ENCODE measurements around the gene MYOCD.
A peak's percentile ranks its signal among the peaks of the same experiment; 100 is the strongest.

The MYOCD gene

GRCh38 chr17:12743046-12743445 is 77.4 kb downstream of the MYOCD start:
- no peak for DNase-seq (ENCODE audit: extremely low spot score, insufficient read length, low read depth)
- no peak for FAIRE-seq

GRCh38 chr17:12744298-12744697 is 78.6 kb downstream of the MYOCD start:
- FAIRE-seq = no peak
- DNase-seq (ENCODE audit: extremely low spot score, insufficient read length, low read depth) = no peak

- no peak for FAIRE-seq
- DNase-seq (ENCODE audit: extremely low spot score, insufficient read length, low read depth) = no peak
Measured at GRCh38 chr17:12744786-12745185, 79.1 kb downstream of the MYOCD start.

GRCh38 chr17:12745486-12745885 is 79.8 kb downstream of the MYOCD start:
- DNase-seq (ENCODE audit: extremely low spot score, insufficient read length, low read depth) (no peak), FAIRE-seq (no peak)

GRCh38 chr17:12756786-12757185 is 91.1 kb downstream of the MYOCD start:
- no peak for DNase-seq (ENCODE audit: extremely low spot score, insufficient read length, low read depth)
- no peak for FAIRE-seq

- FAIRE-seq (no peak), DNase-seq (ENCODE audit: extremely low spot score, insufficient read length, low read depth) (no peak)
Measured at GRCh38 chr17:12759090-12759489, 93.4 kb downstream of the MYOCD start.

GRCh38 chr17:12765548-12765947 is 99.9 kb downstream of the MYOCD start:
- no peak for FAIRE-seq
- DNase-seq (ENCODE audit: extremely low spot score, insufficient read length, low read depth) = no peak

GRCh38 chr17:12768255-12768654 is 102.6 kb downstream of the MYOCD start:
- FAIRE-seq (no peak), DNase-seq (ENCODE audit: extremely low spot score, insufficient read length, low read depth) (no peak)

- DNase-seq (ENCODE audit: extremely low spot score, insufficient read length, low read depth) (no peak), FAIRE-seq (no peak)
Measured at GRCh38 chr17:12769981-12770380, 104.3 kb downstream of the MYOCD start.

- DNase-seq (ENCODE audit: extremely low spot score, insufficient read length, low read depth) (no peak), FAIRE-seq (no peak)
Measured at GRCh38 chr17:12773153-12773552, 107.5 kb downstream of the MYOCD start.

GRCh38 chr17:12789075-12789480 is 123.4 kb downstream of the MYOCD start:
- DNase-seq (ENCODE audit: extremely low spot score, insufficient read length, low read depth) (peak; percentile 36), FAIRE-seq (peak; percentile 58)

- no peak for FAIRE-seq
- no peak for DNase-seq (ENCODE audit: extremely low spot score, insufficient read length, low read depth)
Measured at GRCh38 chr17:12789481-12790248, 124.0 kb downstream of the MYOCD start, which contains the start of gene ARHGAP44. Gene ARHGAP44 (plus strand): TSS chr17:12789498. CDS start chr17:12789839, 341 bp downstream.

GRCh38 chr17:12790249-12791106 is 124.8 kb downstream of the MYOCD start:
- no peak for FAIRE-seq
- no peak for DNase-seq (ENCODE audit: extremely low spot score, insufficient read length, low read depth)

GRCh38 chr17:12794919-12795532 is 129.3 kb downstream of the MYOCD start:
- no peak for DNase-seq (ENCODE audit: extremely low spot score, insufficient read length, low read depth)

GRCh38 chr17:12800855-12801365 is 135.2 kb downstream of the MYOCD start:
- no peak for FAIRE-seq
- no peak for DNase-seq (ENCODE audit: extremely low spot score, insufficient read length, low read depth)

More at GRCh38 chr17:12794919-12795532, 129.3 kb downstream of the MYOCD start:
- no peak for FAIRE-seq

- FAIRE-seq = no peak
Measured at GRCh38 chr17:12806630-12807029, 140.9 kb downstream of the MYOCD start.

GRCh38 chr17:12808723-12809122 is 143.0 kb downstream of the MYOCD start:
- DNase-seq (ENCODE audit: extremely low spot score, insufficient read length, low read depth) (no peak), FAIRE-seq (no peak)

More at GRCh38 chr17:12806630-12807029, 140.9 kb downstream of the MYOCD start:
- no peak for DNase-seq (ENCODE audit: extremely low spot score, insufficient read length, low read depth)

GRCh38 chr17:12812877-12813276 is 147.2 kb downstream of the MYOCD start:
- FAIRE-seq (no peak), DNase-seq (ENCODE audit: extremely low spot score, insufficient read length, low read depth) (no peak)

- no peak for FAIRE-seq
- DNase-seq (ENCODE audit: extremely low spot score, insufficient read length, low read depth) = no peak
Measured at GRCh38 chr17:12813664-12814063, 148.0 kb downstream of the MYOCD start.

- FAIRE-seq (peak; percentile 42), DNase-seq (ENCODE audit: extremely low spot score, insufficient read length, low read depth) (no peak)
Measured at GRCh38 chr17:12814718-12815117, 149.0 kb downstream of the MYOCD start.

All from GM18507 (cell line).